ENCODE data around the gene CYP4X1. TPM values are rescaled to one million over a fixed set of nuclear protein-coding genes. Genes with fewer than 3 reads are reported as not detected.
"Not testable (repeated sequence)": the region's sequence is repeated elsewhere in the genome, so short reads cannot be mapped to it uniquely, and the experiment has no call there.

Gene CYP4X1
- total and polyA plus RNA-seq, 2 donors (not counting 1 experiment from before 2014, with no cell fraction given): not detected

DNA sequence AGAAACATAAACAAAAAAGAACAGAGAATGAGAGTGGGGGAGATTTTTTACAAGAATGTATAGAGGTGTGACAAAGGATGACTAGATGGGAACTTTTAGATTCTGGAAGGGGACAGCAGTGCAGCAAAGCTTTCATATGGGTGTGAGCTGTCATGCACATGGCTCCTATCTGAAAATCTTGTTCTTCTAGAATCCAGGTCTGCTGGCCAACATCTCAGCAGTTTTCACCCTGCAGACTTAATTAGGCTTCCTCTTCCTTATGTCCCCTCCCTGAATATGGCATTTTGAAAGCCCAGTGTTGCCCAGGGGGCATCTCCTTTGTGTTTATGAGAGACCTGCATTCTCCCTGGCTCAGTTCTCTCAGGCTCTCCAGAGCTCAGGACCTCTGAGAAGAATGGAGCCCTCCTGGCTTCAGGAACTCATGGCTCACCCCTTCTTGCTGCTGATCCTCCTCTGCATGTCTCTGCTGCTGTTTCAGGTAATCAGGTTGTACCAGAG is 43.7 kb downstream of the CYP4X1 start, which contains the start of gene CYP4Z1:
Gene CYP4Z1 (plus strand): TSS at position 135 of the 498 bp plus-strand sequence. CDS start 260 bp downstream, at position 395.
- Histone ChIP-seq H3K27me3 (replicated peaks in 1 of 4; ENCODE audit: control extremely low read depth in 1 of 4, control insufficient read depth in 3 of 4, insufficient read depth in 4 of 4, low read length in 3 of 4) (no peaks in the 10 kb centered on the region), H2AFZ (ENCODE audit: insufficient read depth, low read depth, low read length, poor library complexity, severe bottlenecking) (no peak within 1 kb of the TSS), H3K36me3 (replicated peaks in 1 of 2; ENCODE audit: control extremely low read depth in 1 of 2, control insufficient read depth in 1 of 2, extremely low read depth in 1 of 2, insufficient read depth in 2 of 2, low read length in 1 of 2) (no peaks in the 10 kb centered on the region), H3K79me2 (ENCODE audit: control insufficient read depth, insufficient read depth, low read length) (no peaks in the 10 kb centered on the region), H3K9me3 (ENCODE audit: control extremely low read depth in 1 of 3, control insufficient read depth in 2 of 3, insufficient read depth in 1 of 3, low read length in 2 of 3) (no peaks in the 10 kb centered on the region), H3K4me3 (ENCODE audit: control extremely low read depth in 1 of 5, extremely low read depth in 1 of 5, insufficient read depth in 1 of 5, low read depth in 2 of 5, low read length in 4 of 5) (no peak within 1 kb of the TSS), H3K4me1 (ENCODE audit: control insufficient read depth in 2 of 2, insufficient read depth in 2 of 2, low read length in 2 of 2) (no peaks in the 10 kb centered on the region), H3K27ac (ENCODE audit: low read length in 2 of 2) (no peak within 1 kb of the TSS), H4K20me1 (ENCODE audit: control insufficient read depth, insufficient read depth, low read length, poor library complexity, severe bottlenecking) (no peaks in the 10 kb centered on the region), H3K4me2 (replicated peaks; ENCODE audit: low read depth, low read length, poor library complexity, severe bottlenecking) (no peak within 1 kb of the TSS), H3K9ac (ENCODE audit: low read length) (no peak within 1 kb of the TSS)
- POLR2A ChIA-PET: no interaction called here
- ATAC-seq (ENCODE audit: low read depth) (no peak), DNase-seq (no peak)
- intact Hi-C loops (cut with micrococcal nuclease): no loop called here
- Mint-ChIP-seq H3K27ac (no peak within 1 kb of the TSS), H3K9me3 (ENCODE audit: insufficient read depth) (no peaks in the 10 kb centered on the region), H3K27me3 (peaks cover 6% of the 10 kb centered on the region), H3K4me3 (no peak within 1 kb of the TSS), H3K4me1 (no peaks in the 10 kb centered on the region)
- CTCF ChIA-PET: no interaction called here
- no peak for TF ChIP-seq EZH2 (IDR thresholded peaks at IDR 0.05; ENCODE audit: borderline replicate concordance, insufficient read depth, low read depth, low read length, poor library complexity, severe bottlenecking)
- TF ChIP-seq CTCF (IDR thresholded peaks at IDR 0.05): no peak

- WGBS (ENCODE audit: insufficient coverage): 79% methylated on average over 3 of the region's 4 CpGs
- H2AFZ ChIP-seq (ENCODE audit: insufficient read depth, low read depth, low read length, poor library complexity, severe bottlenecking); H3K27me3 ChIP-seq (replicated peaks in 1 of 4; ENCODE audit: control extremely low read depth in 1 of 4, control insufficient read depth in 3 of 4, insufficient read depth in 4 of 4, low read length in 3 of 4); H3K9me3 ChIP-seq (ENCODE audit: control extremely low read depth in 1 of 3, control insufficient read depth in 2 of 3, insufficient read depth in 1 of 3, low read length in 2 of 3); H3K36me3 ChIP-seq (replicated peaks in 1 of 2; ENCODE audit: control extremely low read depth in 1 of 2, control insufficient read depth in 1 of 2, extremely low read depth in 1 of 2, insufficient read depth in 2 of 2, low read length in 1 of 2); H3K9ac ChIP-seq (ENCODE audit: low read length); CTCF ChIA-PET; H3K4me2 ChIP-seq (replicated peaks; ENCODE audit: low read depth, low read length, poor library complexity, severe bottlenecking); H3K4me1 Mint-ChIP-seq; H3K4me3 ChIP-seq (ENCODE audit: control extremely low read depth in 1 of 5, extremely low read depth in 1 of 5, insufficient read depth in 1 of 5, low read depth in 2 of 5, low read length in 4 of 5); POLR2A ChIA-PET; H3K9me3 Mint-ChIP-seq (ENCODE audit: insufficient read depth); H3K4me3 Mint-ChIP-seq; H3K27ac ChIP-seq (ENCODE audit: low read length in 2 of 2); H3K79me2 ChIP-seq (ENCODE audit: control insufficient read depth, insufficient read depth, low read length); H3K27me3 Mint-ChIP-seq; H3K4me1 ChIP-seq (ENCODE audit: control insufficient read depth in 2 of 2, insufficient read depth in 2 of 2, low read length in 2 of 2); H3K27ac Mint-ChIP-seq; intact Hi-C loops (cut with micrococcal nuclease); H4K20me1 ChIP-seq (ENCODE audit: control insufficient read depth, insufficient read depth, low read length, poor library complexity, severe bottlenecking); DNase-seq; ATAC-seq (ENCODE audit: low read depth): not testable (repeated sequence)
These were observed 45.6 kb downstream of the CYP4X1 start for GRCh38 chr1:47069080-47069479.

DNA sequence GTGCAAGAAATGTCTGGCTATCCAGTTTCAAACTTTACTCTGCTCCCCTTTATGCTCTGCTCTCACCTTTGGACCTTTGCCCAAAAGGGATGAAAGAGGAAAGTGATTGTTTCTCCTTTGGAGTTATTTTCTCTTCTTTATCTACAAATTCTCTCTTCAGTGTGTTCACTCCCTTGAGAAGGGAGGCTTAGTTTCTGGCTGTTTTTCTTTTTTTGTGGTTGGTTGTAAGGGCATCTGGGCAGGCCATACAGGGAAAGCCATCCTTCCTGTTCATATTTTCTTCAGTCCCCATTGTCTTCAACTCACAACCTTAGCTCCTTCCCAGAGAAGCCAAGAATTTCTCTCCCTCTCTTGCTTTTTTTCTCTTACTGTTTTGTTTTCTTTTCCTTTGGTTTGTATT is 46.0 kb downstream of the CYP4X1 start:
- H4K20me1 ChIP-seq (ENCODE audit: control insufficient read depth, insufficient read depth, low read length, poor library complexity, severe bottlenecking); H3K4me2 ChIP-seq (replicated peaks; ENCODE audit: low read depth, low read length, poor library complexity, severe bottlenecking); H3K9ac ChIP-seq (ENCODE audit: low read length); H3K27me3 ChIP-seq (replicated peaks in 1 of 4; ENCODE audit: control extremely low read depth in 1 of 4, control insufficient read depth in 3 of 4, insufficient read depth in 4 of 4, low read length in 3 of 4); POLR2A ChIA-PET; H3K9me3 Mint-ChIP-seq (ENCODE audit: insufficient read depth); H3K9me3 ChIP-seq (ENCODE audit: control extremely low read depth in 1 of 3, control insufficient read depth in 2 of 3, insufficient read depth in 1 of 3, low read length in 2 of 3); H3K79me2 ChIP-seq (ENCODE audit: control insufficient read depth, insufficient read depth, low read length); H3K27ac ChIP-seq (ENCODE audit: low read length in 2 of 2); DNase-seq; H3K4me1 Mint-ChIP-seq; CTCF ChIA-PET; H3K27ac Mint-ChIP-seq; H2AFZ ChIP-seq (ENCODE audit: insufficient read depth, low read depth, low read length, poor library complexity, severe bottlenecking); H3K4me1 ChIP-seq (ENCODE audit: control insufficient read depth in 2 of 2, insufficient read depth in 2 of 2, low read length in 2 of 2); H3K27me3 Mint-ChIP-seq; intact Hi-C loops (cut with micrococcal nuclease); H3K4me3 ChIP-seq (ENCODE audit: control extremely low read depth in 1 of 5, extremely low read depth in 1 of 5, insufficient read depth in 1 of 5, low read depth in 2 of 5, low read length in 4 of 5); H3K36me3 ChIP-seq (replicated peaks in 1 of 2; ENCODE audit: control extremely low read depth in 1 of 2, control insufficient read depth in 1 of 2, extremely low read depth in 1 of 2, insufficient read depth in 2 of 2, low read length in 1 of 2); ATAC-seq (ENCODE audit: low read depth); H3K4me3 Mint-ChIP-seq: not testable (repeated sequence)
